Measurements from ENCODE around the gene FREM3.

DNA sequence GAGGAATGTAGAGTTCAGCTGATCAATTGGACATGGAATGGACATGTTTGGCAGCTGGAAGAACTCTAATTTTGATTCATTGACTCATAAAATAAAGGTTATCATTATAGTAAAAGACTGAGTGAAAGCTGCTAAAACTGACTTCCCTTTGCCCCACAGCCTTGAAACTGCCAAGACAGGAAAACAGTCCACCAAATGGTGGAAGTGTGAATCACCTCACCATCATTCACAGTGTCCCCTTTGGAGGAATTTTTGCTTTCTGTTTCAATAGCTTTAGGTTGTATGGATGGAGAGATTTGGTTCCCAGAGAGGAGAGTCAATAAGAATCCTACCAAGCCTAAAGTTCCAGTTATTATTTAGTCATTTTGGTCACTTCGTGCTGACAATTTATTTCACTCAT, 20.8 kb upstream of the FREM3 start:
- TF ChIP-seq, protein P1, sequence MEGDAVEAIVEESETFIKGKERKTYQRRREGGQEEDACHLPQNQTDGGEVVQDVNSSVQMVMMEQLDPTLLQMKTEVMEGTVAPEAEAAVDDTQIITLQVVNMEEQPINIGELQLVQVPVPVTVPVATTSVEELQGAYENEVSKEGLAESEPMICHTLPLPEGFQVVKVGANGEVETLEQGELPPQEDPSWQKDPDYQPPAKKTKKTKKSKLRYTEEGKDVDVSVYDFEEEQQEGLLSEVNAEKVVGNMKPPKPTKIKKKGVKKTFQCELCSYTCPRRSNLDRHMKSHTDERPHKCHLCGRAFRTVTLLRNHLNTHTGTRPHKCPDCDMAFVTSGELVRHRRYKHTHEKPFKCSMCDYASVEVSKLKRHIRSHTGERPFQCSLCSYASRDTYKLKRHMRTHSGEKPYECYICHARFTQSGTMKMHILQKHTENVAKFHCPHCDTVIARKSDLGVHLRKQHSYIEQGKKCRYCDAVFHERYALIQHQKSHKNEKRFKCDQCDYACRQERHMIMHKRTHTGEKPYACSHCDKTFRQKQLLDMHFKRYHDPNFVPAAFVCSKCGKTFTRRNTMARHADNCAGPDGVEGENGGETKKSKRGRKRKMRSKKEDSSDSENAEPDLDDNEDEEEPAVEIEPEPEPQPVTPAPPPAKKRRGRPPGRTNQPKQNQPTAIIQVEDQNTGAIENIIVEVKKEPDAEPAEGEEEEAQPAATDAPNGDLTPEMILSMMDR (IDR thresholded peaks at IDR 0.05): no peak
- TF ChIP-seq ZFX (IDR thresholded peaks at IDR 0.05; ENCODE audit: borderline replicate concordance): no peak
